SJSA1 (cell line): ENCODE data around the gene EPHA10. TPM values are rescaled to one million over a fixed set of nuclear protein-coding genes. Genes with fewer than 3 reads are reported as not detected.
"Not testable (repeated sequence)": the region's sequence is repeated elsewhere in the genome, so short reads cannot be mapped to it uniquely, and the experiment has no call there.

Experiments
- DNase-seq, 2 experiments: peaks; one replicate each; pipeline ENCODE4 v3.0.0-alpha.2; 2015 to 2020; ENCODE audit warnings: low spot score in 2 of 2, low read depth in 1 of 2
- H3K27ac ChIP-seq: fragments of 250-450 bp; sonication (Bioruptor Pico); 2 replicates; pipeline ENCODE4 v1.5.1; 2020; ENCODE audit warnings: mild to moderate bottlenecking, moderate library complexity
- H3K27me3 ChIP-seq: fragments of 250-450 bp; sonication (Bioruptor Pico); replicated peaks from 2 replicates; pipeline ENCODE4 v1.5.1; 2020; ENCODE audit warnings: mild to moderate bottlenecking, moderate library complexity
- H3K36me3 ChIP-seq: fragments of 250-450 bp; sonication (Bioruptor Pico); 2 replicates; pipeline ENCODE4 v1.5.1; 2020; ENCODE audit warnings: mild to moderate bottlenecking
- H3K4me1 ChIP-seq: fragments of 250-450 bp; sonication (Bioruptor Pico); replicated peaks from 2 replicates; pipeline ENCODE4 v1.6.1; 2021; ENCODE audit warnings: mild to moderate bottlenecking
- H3K4me3 ChIP-seq: fragments of 250-450 bp; sonication (Bioruptor Pico); 2 replicates; pipeline ENCODE4 v1.5.1; 2020; ENCODE audit warnings: mild to moderate bottlenecking
- H3K9me3 ChIP-seq: fragments of 250-450 bp; sonication (Bioruptor Pico); replicated peaks from 2 replicates; pipeline ENCODE4 v1.5.1; 2020; ENCODE audit warnings: mild to moderate bottlenecking
- total RNA-seq: library from RNA; depleted of rRNA; stranded (reverse); fragments of >200 nt; shearing (Covaris generic); gene quantifications from 2 replicates; pipeline ENCODE4 v1.2.3, GENCODE V29; 2014

EPHA10 gene
- total RNA-seq, 1 experiment from 2014 or later = not detected

- Histone ChIP-seq H3K4me3 (no peak overlapping the region), H3K9me3 (peaks cover 7% of the 10 kb centered on the region; the same call in 1 of the 2 replicates), H3K27me3 (peaks cover 56% of the 10 kb centered on the region), H3K4me1 (no peaks in the 10 kb centered on the region), H3K27ac (no peak overlapping the region), H3K36me3 (no peaks in the 10 kb centered on the region)
- no peak for DNase-seq
Measured at GRCh38 chr1:37761416-37762095, 3.4 kb downstream of the EPHA10 start.

DNA sequence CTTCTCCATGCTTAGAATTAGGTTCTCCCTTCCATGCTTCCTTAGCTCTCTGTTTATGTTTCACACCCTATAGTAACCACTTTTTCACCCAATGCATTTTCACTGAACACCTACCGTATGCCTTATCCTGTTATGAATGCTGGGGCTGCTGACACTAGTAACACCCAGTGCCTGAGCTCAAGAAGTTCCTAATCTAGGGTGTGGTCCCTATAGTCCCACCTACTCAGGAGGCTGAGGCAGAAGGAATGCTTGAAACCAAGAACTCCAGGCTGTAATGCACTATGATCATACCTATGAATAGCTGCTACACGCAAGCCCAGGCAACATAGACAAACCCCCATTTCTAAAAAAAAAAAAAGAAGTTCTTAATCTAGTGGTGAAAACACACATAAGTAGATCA is 5.5 kb downstream of the EPHA10 start:
- Histone ChIP-seq H3K9me3 (peaks cover 4% of the 10 kb centered on the region; the same call in 1 of the 2 replicates), H3K27me3 (peaks cover 51% of the 10 kb centered on the region), H3K4me1 (no peaks in the 10 kb centered on the region), H3K4me3 (no peak overlapping the region), H3K36me3 (no peaks in the 10 kb centered on the region), H3K27ac (no peak overlapping the region)
- no peak for DNase-seq

DNA sequence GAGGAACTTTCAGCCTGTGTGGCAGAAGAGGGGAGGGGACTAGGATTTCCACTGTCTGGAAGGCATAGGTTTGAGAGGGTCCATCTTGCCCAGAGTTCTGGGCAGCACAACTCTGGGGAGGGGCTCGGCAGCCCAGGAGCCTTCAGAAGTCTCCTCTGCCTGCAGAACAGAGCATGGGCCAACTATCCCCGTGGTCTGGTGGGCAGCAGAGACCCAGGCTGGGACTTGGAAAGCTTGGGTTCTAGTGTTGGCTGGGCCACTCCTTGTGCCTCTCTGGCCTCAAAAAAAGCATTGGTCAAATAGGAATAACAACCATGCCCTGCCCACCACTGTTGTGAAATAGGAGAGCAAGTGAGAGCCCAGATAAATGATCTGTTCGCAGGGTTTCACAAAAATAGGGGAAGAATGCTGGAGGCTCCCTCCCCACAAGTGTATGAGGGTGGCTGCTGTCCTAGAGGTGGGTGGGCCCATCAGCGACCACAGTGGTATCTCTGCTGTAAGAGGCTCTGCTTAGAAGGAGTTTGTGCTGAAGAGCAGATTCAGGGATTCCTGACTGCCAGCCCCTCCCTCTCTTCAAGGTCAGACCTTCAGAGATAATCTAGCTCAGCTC is 8.9 kb downstream of the EPHA10 start:
- H3K27me3 ChIP-seq = peaks cover 67% of the 10 kb centered on the region
- no peak for DNase-seq
- H3K27ac ChIP-seq = no peak overlapping the region
- no peaks in the 10 kb centered on the region for H3K9me3 ChIP-seq
- H3K4me1 ChIP-seq = no peaks in the 10 kb centered on the region
- no peak overlapping the region for H3K4me3 ChIP-seq
- no peaks in the 10 kb centered on the region for H3K36me3 ChIP-seq

GRCh38 chr1:37755290-37755689 is 9.6 kb downstream of the EPHA10 start:
- H3K4me3 ChIP-seq = no peak overlapping the region
- no peaks in the 10 kb centered on the region for H3K9me3 ChIP-seq
- no peak overlapping the region for H3K27ac ChIP-seq
- H3K4me1 ChIP-seq = no peaks in the 10 kb centered on the region
- peaks cover 71% of the 10 kb centered on the region for H3K27me3 ChIP-seq
- no peak for DNase-seq
- H3K36me3 ChIP-seq = no peaks in the 10 kb centered on the region

- Histone ChIP-seq H3K4me1 (no peaks in the 10 kb centered on the region), H3K27ac (no peak overlapping the region), H3K9me3 (no peaks in the 10 kb centered on the region), H3K27me3 (peaks cover 75% of the 10 kb centered on the region), H3K4me3 (no peak overlapping the region), H3K36me3 (no peaks in the 10 kb centered on the region)
- no peak for DNase-seq
Measured at GRCh38 chr1:37753473-37754321, 11.2 kb downstream of the EPHA10 start.

DNA sequence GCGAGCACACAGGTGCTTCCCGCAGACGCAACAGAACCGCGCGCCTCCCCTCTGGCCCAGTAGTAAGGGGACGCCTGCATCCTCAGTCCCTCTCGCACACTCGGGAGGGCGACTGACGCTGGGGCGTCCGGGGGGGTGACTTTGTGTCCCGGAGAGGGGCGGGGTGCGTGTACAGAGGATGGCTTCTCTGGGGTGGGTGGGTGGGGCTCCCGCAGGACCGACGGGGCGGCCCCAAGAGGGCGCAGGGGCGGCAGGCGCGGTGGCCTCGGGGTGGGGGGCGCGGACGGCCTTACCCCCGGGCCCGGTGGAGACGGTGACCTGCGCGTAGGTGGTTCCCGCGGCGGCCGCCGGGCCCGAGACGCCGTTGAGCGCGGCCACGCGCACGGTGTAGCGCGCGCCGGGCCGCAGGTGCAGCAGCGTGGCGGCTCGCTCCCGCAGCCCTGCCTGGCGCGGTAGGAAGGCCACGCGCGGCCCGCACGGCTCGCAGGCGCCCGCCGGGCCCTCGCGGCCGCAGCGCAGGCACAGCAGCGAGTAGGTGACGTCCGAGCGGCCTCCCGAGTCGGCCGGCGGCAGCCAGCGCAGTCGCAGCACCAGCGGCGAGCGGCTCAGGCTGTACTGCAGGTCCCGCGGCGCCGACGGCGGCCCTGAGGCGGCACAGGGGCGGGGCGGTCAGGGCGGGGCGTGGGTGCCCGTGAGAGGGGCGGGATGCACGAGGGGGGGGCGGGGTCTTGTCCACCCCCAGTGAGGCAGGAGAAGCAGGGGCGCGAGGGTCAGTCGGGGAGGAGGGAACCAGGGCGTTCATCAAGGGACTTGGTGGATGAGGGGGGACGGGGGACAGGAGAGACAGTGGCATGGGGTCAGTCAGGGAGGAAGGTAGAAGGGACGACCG is 12.1 kb downstream of the EPHA10 start:
- Histone ChIP-seq H3K27me3 (peaks cover 69% of the 10 kb centered on the region), H3K9me3 (no peaks in the 10 kb centered on the region), H3K27ac (no peak overlapping the region), H3K4me3 (no peak overlapping the region), H3K36me3 (no peaks in the 10 kb centered on the region), H3K4me1 (no peaks in the 10 kb centered on the region)
- DNase-seq = no peak

DNA sequence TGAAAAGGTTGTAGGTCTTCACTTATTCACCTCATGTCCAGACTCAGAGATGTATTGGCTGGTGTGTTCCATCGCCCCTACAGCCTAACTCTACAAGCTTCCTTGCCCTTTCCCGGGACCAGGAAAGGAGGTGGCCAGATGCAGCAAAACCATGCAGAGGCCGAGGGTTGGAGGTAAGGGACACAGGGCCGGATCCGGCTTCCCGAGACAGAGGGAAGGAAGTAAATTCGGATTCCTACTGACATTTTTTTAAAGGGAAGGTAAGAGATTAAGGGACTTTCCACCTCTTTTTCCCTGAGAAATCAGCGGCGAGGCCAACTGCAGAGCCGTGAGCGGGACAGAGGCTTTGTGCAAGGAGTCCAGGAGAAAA is 12.7 kb downstream of the EPHA10 start:
- DNase-seq = no peak
- Histone ChIP-seq H3K4me1 (no peaks in the 10 kb centered on the region), H3K27me3 (peaks cover 66% of the 10 kb centered on the region), H3K4me3 (no peak overlapping the region), H3K9me3 (no peaks in the 10 kb centered on the region), H3K36me3 (no peaks in the 10 kb centered on the region), H3K27ac (no peak overlapping the region)

GRCh38 chr1:37748565-37748964 is 16.4 kb downstream of the EPHA10 start:
- no peak for DNase-seq
- Histone ChIP-seq H3K4me3 (no peak overlapping the region), H3K9me3 (no peaks in the 10 kb centered on the region), H3K36me3 (no peaks in the 10 kb centered on the region), H3K4me1 (no peaks in the 10 kb centered on the region), H3K27me3 (peaks cover 43% of the 10 kb centered on the region), H3K27ac (no peak overlapping the region)

DNA sequence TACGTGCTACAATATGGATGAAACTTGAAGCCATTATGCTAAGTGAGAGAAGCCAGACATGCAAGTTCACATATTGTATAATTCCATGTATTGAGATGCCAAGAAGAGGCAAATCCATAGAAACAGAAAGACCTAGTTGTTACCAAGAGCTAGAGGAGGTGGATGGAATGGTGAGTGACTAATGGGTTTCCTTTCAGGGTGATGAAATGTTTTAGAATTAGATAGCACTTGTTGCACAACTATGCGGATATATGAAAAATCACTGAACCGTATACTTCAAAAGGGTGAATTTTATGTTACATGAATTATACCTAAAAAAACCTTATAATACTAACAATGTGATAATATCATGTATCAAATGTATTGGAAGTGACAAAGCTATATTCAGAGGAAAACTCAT is 18.1 kb downstream of the EPHA10 start:
- Histone ChIP-seq H3K4me3 (no peak overlapping the region), H3K27me3 (peaks cover 46% of the 10 kb centered on the region), H3K9me3 (no peaks in the 10 kb centered on the region), H3K4me1 (no peaks in the 10 kb centered on the region), H3K36me3 (no peaks in the 10 kb centered on the region), H3K27ac (no peak overlapping the region)
- DNase-seq = no peak

DNA sequence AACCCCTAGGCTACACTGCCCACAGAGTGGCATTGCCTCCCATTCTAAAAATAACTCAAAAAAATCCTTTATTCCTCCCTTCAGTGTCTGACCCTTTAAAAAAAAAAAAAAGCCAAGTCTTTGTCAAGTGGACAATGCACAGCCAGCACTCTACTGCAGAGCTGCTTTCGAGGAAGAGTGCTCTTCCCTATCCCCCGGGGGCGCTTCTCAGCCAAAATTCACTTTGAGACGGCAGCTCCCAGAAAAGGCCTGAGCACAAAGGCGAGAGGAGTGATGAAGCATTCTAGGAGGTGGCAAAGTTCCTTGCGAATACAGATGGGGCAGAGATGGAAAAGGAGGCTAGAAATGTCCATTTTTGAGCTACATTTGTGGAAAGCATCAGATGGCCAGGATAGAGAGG is 23.3 kb downstream of the EPHA10 start:
- Histone ChIP-seq H3K27me3 (peaks cover 34% of the 10 kb centered on the region), H3K4me3 (no peak overlapping the region), H3K9me3 (no peaks in the 10 kb centered on the region), H3K36me3 (no peaks in the 10 kb centered on the region), H3K27ac (no peak overlapping the region), H3K4me1 (no peaks in the 10 kb centered on the region)
- DNase-seq = no peak

GRCh38 chr1:37741130-37741529 is 23.8 kb downstream of the EPHA10 start:
- Histone ChIP-seq H3K9me3 (no peaks in the 10 kb centered on the region), H3K4me3 (no peak overlapping the region), H3K4me1 (no peaks in the 10 kb centered on the region), H3K36me3 (no peaks in the 10 kb centered on the region), H3K27ac (no peak overlapping the region), H3K27me3 (peaks cover 34% of the 10 kb centered on the region)
- DNase-seq = no peak

- H3K27me3 ChIP-seq = peaks cover 42% of the 10 kb centered on the region
- H3K9me3 ChIP-seq = no peaks in the 10 kb centered on the region
- no peak overlapping the region for H3K27ac ChIP-seq
- no peak overlapping the region for H3K4me3 ChIP-seq
- DNase-seq = no peak
- H3K4me1 ChIP-seq = no peaks in the 10 kb centered on the region
- no peaks in the 10 kb centered on the region for H3K36me3 ChIP-seq
Measured at GRCh38 chr1:37739222-37739621, 25.7 kb downstream of the EPHA10 start.

DNA sequence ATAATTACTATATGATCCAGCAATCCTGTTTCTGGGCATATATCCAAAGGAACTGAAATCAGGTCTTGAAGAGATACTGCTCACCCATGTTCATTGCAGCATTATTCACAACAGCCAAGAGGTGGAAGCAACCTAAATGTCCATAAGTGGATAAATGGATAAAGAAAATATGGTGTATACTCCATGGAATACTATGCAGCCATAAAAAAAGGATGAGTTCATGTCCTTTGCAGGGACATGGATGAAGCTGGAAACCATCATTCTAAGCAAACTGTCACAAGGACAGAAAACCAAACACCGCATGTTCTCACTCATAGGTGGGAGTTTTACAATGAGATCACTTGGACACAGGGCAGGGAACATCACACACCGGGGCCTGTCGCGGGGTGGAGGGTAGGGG is 26.3 kb downstream of the EPHA10 start:
- not testable (repeated sequence) for DNase-seq, H3K4me1 ChIP-seq, H3K4me3 ChIP-seq

More for the DNA sequence above, 26.3 kb downstream of the EPHA10 start:
- not testable (repeated sequence) for H3K27ac ChIP-seq, H3K9me3 ChIP-seq, H3K36me3 ChIP-seq
- H3K27me3 ChIP-seq = peaks cover 43% of the 10 kb centered on the region
